Measurements from ENCODE around the gene SLC44A3.
"Not testable (repeated sequence)": the region's sequence is repeated elsewhere in the genome, so short reads cannot be mapped to it uniquely, and the experiment has no call there.

Gene SLC44A3

DNA sequence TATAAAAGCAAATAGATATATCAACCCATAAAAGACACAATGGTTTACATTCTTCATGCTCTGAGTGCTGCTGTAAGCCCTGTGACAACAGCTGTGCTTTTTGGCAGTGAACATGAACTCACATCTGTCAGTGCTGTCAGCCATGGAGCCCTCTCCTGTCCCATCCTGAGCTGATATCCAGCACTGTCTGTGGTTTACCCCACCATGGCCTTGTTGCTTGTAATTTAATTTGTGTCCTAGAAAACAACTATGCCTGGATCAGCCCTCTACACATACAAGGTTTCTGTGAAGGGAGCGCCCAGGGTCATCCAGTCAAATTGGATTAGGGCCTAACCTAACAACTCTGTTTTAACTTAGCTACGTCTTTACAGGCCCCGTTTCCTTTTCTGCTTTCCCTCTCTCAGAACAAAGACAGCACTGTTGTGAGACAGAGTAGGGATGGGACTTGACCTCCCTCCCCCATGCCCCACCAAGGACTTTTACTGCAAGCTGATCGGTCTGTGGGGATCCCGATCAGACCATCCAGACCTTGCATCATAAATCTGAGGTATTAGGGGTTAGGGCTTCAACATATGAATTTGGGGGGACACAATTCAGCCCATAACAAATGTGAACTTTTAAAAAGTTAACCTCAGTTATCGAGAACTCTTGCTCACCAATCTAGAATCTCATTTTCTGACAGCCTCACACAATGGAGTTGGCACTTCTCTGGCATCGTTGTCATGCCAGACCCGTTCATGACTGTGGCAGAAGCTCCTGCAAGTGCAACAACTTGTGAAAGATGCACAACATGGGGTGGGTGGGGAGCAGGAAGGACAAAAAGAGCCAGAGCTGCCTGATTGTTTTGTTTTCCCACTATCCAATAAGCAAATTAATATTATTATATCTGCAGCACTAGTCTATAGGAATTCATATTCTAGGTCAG lies 16.4 kb upstream of the SLC44A3 start:
- no peak for DNase-seq

GRCh38 chr1:94804442-94804837 lies 15.7 kb upstream of the SLC44A3 start:
- no peak for DNase-seq

- peak; percentile 57 for DNase-seq
Measured at GRCh38 chr1:94805912-94806311, 14.2 kb upstream of the SLC44A3 start.

DNA sequence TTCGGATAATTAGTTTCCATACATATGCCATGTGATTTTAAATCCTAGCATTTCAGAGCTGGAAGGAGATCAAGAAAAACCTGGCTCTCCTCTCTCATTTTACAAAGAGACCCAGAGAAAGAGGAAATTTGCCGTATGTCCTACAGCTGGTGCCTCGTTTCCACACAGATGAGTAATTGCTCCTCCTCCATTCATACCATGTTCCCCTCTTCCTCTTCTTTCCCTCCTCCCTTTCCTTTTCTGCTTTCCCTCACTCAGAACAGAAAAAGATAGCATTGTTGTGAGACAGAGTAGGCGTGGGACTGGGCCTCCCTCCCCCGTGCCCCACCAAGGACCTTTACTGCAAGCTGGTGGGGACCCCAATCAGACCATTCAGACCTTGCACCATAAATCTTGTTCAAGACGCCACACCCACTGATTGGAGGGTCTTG lies 13.7 kb upstream of the SLC44A3 start:
- no peak for DNase-seq

GRCh38 chr1:94807742-94808491 lies 12.2 kb upstream of the SLC44A3 start:
- DNase-seq: no peak

DNA sequence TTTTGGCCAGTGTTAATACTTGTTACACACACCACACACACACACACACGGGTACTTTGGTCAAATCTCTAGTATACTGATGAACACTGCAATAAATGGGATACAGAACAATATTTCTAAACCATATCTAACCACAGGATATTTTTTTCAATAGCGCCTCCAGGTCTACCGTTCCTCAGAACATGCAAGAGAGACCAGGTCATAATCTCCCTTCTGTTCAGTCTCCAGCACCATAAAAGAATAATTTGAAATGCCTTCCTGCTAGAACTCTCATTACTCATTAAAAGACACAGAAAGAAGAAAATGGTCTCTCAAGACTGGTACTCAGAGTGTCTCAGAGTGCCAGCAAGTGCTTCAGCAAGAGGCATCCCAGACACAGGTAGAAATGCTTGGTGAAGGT lies 11.5 kb upstream of the SLC44A3 start:
- DNase-seq: no peak

- DNase-seq: no peak
Measured at GRCh38 chr1:94812985-94813384, 7.2 kb upstream of the SLC44A3 start.

DNA sequence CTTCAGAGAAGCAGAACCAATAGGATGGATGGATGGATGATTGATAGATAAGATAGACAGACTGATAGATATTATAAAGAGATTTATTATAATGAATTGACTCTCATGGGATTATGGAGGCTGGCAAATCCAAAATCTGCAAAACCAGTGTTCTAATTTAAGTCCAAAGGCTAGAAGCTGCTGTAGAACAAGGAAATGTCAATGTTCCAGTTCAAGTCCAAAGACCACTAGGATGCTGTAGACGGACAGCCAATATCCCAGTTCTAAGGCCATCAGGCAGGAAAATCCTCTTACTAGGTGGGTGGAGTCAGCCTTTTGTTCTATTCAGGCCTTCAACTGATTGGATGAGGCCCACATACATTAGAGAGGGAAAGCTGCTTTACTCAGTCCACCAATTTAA lies 4.1 kb upstream of the SLC44A3 start:
- no peak for DNase-seq

GRCh38 chr1:94817712-94818111 lies 2.4 kb upstream of the SLC44A3 start:
- DNase-seq: no peak

- DNase-seq: no peak
Measured at GRCh38 chr1:94819238-94819944, 766 bp upstream of the SLC44A3 start.

GRCh38 chr1:94820936-94821335 lies 779 bp downstream of the SLC44A3 start:
- DNase-seq: no peak

DNA sequence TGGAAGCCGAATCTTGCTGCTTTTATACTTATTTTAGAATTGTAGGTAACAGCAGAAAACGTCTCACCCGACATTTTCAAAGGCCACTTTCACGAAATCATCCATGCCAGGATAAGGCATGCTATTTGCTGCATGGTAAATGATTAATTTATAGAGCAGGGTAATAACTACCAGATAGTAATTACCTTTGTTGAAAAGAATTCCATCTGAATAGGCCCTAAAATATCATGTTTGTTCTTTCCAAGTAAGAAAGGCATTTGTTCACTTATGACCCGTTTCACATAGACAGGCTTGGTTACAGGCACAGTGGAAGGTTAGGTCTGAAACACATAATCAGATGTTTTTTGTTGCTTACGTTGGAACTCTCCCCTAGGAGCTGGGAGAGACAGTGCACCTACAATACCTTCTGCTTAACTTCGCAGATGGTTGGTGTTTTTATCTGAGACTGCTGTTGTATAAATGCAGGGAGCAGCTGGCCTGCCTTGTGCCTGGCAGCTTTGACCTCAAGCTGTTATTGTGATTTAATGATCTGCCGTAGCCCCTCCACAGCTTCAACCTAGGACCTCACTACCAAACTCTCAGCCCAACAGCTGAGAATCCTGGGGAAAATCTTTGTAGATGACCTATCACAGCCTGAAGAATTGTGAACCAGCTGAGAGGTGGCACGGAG lies 1.6 kb downstream of the SLC44A3 start:
- DNase-seq: no peak

GRCh38 chr1:94823116-94823515 lies 3.0 kb downstream of the SLC44A3 start:
- DNase-seq: no peak

DNA sequence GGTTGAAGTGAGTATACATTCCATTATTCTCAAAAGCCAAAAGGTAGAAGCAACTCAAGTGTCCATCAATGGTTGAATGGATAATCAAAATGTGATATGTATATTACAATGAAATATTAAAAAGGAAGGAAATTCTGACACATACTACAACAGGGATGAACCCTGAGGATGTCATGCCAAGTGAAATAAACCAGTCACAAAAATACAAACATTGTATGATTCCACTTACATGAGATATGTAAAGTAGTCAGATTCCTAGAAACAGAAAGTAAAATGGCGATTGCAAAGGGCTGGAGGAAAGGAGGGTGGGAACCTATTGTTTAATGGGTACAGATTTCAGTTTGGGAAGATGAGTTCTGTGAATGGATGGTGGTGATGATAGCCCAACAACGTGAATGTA lies 5.8 kb downstream of the SLC44A3 start:
- no peak for DNase-seq

GRCh38 chr1:94827434-94827833 lies 7.3 kb downstream of the SLC44A3 start:
- DNase-seq: no peak

DNA sequence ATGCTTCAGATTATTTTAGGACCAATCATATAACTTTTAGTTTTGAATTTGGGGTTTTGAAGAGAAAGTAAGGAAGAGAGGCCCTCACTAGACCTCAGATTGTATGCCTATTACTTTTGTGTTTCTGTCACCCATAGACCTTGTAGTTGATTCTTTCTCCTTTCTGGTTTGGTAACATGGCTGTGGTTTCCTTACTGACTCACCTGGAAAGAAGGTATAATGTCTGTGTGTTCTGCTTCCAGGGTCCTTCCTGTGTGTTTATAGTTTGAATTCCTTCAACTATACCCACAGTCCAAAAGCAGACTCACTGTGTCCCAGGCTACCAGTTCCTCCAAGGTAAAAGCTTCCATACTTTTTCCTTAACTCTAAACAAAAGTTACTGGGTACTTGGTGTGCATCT lies 8.1 kb downstream of the SLC44A3 start:
- no peak for DNase-seq

DNA sequence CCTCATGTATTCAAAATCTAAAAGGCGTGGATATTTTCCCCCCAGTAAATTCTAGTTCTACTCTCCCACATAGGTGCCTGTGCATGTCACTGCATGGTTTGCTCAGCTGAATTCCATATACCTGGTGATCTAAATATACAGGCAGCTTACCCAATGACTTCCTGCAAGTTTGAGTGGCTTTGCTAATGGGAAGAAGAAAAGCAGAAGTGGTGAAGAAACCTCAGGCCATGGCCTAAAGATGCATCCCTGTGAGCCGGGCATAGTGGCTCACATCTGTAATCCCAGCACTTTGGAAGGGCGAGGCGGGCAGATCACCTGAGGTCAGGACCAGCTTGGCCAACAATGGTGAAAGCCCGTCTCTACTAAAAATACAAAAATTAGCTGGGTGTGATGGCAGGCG lies 11.5 kb downstream of the SLC44A3 start:
- no peak for DNase-seq

- no peak for DNase-seq
Measured at GRCh38 chr1:94832446-94832845, 12.3 kb downstream of the SLC44A3 start.

- DNase-seq: no peak
Measured at GRCh38 chr1:94832931-94833585, 12.9 kb downstream of the SLC44A3 start.

DNA sequence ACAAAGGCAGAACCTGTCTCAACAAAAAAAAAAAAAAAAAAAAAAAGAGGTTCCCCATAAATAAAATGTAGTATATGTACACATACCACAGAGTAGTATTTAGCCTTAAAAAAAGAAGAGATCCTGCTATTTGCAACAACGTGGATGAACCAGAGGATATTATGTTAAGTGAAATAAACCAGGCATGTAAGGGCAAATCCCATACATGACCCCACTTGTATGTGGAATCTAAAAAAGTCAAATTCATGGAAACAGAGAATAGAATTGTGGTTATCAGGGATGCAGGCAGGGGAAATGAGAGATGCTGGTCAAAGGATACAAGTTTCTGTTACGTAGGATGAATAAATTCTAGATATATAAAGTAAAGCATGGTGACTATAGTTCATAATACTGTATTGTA lies 16.7 kb downstream of the SLC44A3 start:
- no peak for DNase-seq

- DNase-seq: not testable (repeated sequence)
Measured at GRCh38 chr1:94840381-94840780, 20.2 kb downstream of the SLC44A3 start.

DNA sequence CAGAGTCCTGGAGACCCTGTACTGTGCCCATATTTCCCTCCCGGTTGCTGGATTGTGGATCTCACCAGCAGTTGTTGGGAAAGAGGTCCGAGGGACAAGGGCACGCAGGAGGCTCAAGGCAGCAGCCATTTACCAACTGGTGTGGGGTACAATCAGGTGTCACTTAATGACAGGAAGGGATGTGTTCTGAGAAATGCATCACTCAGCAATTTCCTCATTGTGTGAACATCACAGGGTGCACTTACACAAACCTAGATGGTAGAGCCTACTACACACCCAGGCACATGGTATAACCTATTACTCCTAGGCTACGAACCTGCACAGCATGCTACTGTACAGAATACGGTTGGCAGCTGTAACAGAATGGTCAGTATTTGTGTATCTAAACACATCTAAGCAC lies 20.7 kb downstream of the SLC44A3 start:
- DNase-seq: no peak
